SIG-M5 (cell line): ENCODE measurements around the gene CTPS2.
"Not testable (repeated sequence)": the region's sequence is repeated elsewhere in the genome, so short reads cannot be mapped to it uniquely, and the experiment has no call there.

Experiments used
- DNase-seq: peaks from one replicate; lab custom pipeline; 2025; lab: John Stamatoyannopoulos, UW

Gene CTPS2

DNA sequence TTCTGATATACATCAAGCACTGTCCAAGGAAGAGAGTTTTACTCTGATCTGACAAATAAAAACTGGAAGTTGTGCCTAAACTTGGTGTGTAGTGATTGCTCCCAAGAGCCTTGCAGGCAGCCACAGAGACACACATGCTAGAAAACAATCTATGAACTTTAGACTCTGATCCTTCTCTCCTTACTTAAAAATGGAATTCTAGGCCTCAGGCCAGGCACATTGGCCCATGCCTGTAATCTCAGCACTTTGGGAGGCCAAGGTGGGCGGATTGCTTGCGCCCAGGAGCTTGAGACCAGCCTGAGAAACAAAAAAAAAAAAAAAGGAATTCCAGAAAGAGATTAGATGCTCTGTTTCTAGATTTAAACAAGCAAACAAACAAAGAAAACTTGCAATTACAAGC is 108.1 kb downstream of the CTPS2 start:
- DNase-seq, result no peak

DNA sequence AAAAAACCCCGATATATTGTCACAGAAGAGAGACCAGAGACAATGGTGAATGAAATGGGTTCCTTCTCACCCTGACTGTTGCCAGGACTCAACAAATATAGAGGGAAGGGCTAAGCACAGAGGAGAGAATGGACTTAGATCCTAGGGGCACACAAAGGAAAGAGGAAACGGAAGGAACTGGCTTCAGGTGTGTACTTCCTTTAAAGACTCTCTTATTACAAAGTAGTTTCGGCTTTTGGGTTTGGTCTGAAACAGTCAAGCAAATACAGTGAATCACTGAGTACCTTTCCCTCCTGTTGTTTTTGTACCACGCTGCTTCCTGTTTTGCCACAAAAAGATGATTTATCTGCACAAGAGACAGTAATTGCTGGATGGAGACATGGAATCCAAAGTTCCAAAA is 108.6 kb downstream of the CTPS2 start:
- DNase-seq, result no peak

DNA sequence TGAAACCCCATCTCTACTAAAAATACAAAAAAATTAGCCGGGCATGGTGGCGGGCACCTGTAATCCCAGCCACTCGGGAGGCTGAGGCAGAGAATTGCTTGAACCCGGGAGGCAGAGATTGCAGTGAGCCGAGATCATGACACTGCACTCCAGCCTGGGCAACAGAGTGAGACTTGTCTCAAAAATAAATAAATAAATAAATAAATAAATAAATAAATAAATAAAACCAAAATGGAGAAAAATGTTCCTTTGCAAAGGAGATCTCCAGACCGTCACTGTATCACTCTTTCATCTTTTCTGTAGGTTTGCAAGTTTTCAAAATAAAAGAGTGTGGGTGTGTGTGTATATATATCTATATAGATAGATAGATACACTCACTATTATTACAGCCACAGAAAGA is 109.2 kb downstream of the CTPS2 start:
- DNase-seq, result not testable (repeated sequence)

GRCh38 chrX:16601885-16602284 is 110.6 kb downstream of the CTPS2 start:
- DNase-seq, result no peak

DNA sequence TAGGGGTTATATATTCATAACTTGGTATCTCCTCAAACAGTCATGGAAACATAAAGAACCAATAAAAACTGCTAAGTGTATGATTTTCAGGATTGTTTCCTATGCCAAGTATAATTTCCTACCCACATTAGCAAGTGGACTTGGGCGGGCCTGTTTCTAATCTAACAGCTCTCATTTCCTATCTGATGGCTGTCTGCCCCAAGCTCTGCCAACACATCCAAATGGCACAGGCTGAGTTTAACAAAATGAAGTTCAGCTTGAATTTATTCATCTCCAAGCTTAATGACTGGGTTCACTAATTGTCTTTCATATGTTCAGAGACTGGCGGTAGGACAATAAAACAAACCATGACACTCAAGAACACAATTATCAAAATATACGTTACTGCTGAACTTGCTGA is 118.0 kb downstream of the CTPS2 start:
- DNase-seq, result no peak

- no peak for DNase-seq
Observed at GRCh38 chrX:16593801-16594200, 118.7 kb downstream of the CTPS2 start.

- no peak for DNase-seq
Observed at GRCh38 chrX:16592194-16592770, 120.2 kb downstream of the CTPS2 start.

DNA sequence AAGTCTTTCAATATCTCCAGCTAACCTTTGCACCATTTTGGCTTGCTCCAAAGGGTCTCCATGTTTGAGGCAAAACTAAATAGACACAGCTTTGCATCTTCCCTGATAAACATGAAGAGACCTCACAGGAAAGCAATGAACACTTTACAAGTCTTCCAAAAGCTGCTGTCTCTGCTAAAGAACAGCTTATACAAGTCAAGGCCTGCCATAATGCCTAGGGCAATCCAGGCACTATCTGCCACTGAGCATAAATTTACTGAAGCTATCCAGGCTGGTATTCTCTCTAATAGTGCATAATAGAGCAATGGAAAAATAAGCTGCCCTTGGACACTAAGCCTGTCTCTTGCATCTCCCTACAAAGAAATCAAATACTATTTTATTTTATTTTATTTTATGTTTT is 122.6 kb downstream of the CTPS2 start:
- DNase-seq, result no peak

GRCh38 chrX:16589211-16589610 is 123.3 kb downstream of the CTPS2 start:
- DNase-seq, result no peak

DNA sequence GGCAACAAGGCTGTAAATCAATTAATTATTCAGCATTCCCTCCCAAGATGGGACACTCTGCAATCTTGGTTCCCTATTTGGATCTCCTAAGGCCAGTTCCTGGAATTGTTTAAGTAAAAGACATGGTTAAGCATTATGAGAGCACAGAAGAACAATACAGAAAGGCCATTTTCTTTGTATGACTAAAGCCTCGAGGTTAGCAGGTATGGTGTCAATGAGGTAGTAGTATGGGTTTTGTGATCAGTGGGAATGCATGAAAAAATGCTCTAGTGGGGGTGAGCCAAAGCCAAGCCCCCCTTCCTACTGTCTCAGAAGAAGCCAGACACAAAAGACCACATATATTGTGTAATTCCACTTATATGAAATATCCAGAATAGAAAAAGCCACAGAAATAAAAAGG is 124.2 kb downstream of the CTPS2 start:
- no peak for DNase-seq

GRCh38 chrX:16587836-16588235 is 124.6 kb downstream of the CTPS2 start:
- no peak for DNase-seq

- no peak for DNase-seq
Observed at GRCh38 chrX:16586377-16587112, 125.9 kb downstream of the CTPS2 start.

DNA sequence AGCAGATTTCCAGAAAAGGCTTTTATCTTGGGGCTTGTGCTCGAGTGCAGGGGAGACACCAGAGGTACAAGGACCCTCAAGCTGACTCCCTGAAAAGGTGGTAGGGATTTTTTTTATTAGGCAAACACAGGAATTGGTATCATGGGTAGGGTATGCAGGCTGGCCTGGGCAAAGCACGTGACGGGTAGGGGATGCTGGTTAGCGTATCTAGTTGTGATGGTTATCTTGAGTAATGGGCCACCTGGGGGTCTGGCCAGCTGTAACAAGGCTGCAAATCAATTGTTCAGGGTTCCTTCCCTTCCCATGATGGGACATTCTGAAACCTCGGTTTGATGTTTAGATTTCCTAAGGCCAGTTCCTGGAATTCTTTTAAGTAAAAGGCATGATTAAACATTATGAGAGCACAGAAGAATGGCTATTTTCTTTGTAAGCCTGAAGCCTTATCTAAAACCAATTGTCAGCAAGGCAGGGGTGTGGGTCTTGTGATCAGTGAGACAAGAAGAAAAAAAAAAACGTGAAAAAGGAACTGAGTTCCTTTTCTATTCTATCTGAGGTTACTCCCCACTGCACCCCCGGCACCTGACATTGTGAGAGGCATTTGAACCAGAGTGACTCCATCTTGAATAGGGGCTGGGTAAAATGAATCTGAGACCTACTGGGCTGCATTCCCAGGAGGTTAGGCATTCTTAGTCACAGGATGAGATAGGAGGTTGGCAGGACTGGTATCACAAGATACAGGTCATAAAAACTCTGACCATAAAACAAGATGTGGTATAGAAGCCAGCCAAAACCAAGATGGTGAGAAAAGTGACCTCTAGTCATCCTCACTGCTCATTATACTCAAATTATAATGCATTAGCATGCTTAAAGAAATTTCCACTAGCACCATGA is 126.7 kb downstream of the CTPS2 start:
- DNase-seq, result no peak

DNA sequence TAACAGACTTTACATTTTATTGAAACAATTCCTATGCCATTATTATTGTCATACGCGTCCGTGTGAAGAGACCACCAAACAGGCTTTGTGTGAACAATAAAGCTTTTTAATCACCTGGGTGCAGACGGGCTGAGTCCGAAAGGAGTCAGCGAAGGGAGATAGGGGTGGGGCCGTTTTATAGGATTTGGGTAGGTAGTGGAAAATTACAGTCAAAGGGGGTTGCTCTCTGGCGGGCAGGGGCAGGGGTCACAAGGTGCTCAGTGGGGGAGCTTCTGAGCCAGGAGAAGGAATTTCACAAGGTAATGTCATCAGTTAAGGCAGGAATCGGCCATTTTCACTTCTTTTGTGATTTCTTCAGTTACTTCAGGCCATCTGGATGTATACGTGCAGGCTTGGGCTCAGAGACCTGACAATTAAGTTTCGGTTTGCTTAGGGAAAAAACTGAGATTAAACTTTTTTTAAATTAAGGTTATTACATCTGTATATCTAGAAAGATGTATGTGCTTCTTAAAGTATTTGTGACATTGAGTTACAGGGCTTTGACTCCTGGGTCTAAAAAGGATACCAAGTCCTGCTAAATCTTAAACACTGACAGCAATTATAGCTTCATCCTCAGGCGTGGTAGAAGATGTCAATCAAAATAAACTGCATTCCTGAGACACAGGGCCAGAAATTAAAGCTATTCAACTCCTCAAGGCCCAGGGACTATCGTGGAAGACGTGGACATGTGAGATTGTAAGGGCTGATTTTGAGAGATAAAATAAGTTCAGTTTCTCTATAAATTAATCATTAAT is 132.3 kb downstream of the CTPS2 start:
- not testable (repeated sequence) for DNase-seq

GRCh38 chrX:16579517-16579916 is 133.0 kb downstream of the CTPS2 start:
- DNase-seq, result no peak

GRCh38 chrX:16578218-16578617 is 134.3 kb downstream of the CTPS2 start:
- no peak for DNase-seq

DNA sequence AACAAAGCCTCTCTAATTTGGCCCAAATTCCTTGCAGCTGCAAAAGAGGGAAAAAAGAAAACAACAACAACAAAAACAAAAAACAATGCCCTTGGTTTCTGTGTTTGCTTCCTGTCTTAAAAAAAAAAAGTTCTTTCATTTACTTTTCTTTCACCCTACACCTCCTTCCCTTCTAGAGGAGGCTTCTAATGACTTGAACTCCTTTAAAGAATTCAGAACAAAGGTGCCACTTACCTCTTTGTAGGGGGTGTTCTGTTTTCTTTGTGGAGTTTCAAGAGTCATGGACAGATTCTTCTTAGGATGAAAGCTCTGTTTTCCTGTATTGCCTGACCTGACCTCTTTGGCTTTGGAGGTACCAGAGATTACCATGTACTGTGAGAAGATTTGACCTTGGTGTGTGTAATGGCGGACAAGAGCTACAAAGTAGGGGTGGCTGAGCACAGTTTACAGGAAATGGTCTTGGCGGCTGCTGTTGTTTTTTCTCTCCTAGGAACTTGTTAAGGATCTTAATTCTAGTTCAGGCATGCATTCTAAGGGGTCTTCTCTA is 134.9 kb downstream of the CTPS2 start:
- DNase-seq, result no peak

DNA sequence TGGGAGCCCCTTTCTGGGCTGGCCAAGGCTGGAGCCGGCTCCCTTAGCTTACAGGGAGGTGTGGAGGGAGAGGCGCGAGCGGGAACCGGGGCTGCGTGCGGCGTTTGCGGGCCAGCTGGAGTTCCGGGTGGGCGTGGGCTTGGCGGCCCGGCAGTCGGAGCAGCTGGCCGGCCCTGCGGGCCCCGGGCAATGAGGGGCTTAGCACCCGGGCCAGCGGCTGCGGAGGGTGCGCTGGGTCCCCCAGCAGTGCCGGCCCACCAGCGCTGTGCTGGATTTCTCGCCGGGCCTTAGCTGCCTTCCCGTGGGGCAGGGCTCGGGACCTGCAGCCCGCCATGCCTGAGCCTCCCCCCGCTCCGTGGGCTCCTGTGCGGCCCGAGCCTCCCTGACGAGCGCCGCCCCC is 137.1 kb downstream of the CTPS2 start:
- not testable (repeated sequence) for DNase-seq

GRCh38 chrX:16573781-16574180 is 138.7 kb downstream of the CTPS2 start:
- no peak for DNase-seq

- DNase-seq, result no peak
Observed at GRCh38 chrX:16567681-16568080, 144.8 kb downstream of the CTPS2 start.

DNA sequence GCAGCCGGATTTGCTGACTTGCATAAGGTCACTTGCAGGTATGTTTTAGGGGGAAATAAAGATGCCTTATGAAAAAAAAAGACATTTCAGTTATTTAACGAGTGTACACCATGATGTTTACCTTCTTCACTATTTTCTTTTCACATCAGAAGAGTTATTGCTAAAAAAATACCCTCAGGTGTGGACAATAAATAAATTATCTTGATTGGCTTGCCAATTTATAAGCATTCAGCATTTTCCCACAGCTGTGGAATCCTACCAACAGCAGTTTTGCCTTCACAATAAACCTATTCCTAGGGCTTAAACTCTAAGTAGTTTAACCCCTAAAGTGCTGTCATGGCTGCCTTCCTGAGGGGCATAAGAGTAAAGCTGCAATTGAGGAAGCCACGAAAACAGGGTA is 145.9 kb downstream of the CTPS2 start:
- no peak for DNase-seq

DNA sequence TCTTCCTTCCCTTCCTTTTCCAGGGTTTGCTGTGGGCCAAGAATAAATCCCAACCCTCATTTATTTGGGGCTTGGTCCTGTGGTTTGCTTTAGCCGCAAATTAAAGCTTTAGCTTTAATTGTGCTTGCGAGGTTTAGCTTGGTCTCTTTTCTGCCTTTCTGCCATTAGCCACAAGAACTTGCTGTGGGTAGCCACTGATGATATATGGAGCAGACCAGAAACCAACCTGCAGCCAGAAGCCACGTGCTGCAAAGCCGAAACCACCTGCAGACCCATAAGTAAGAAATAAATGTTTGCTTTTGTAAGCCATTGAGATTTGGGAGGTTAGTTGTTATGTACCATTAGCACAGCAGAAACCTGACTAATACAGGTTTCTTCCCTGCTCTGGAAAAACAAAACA is 152.3 kb downstream of the CTPS2 start:
- DNase-seq, result no peak
